Measurements from ENCODE around the gene IL11RA. TPM values are rescaled to one million over a fixed set of nuclear protein-coding genes. Genes with fewer than 3 reads are reported as not detected.

Gene IL11RA
- total and polyA plus RNA-seq, 2 of the 8 experiments (the other 6 are each of a cell fraction or from before 2014, with no cell fraction given), result 5.5 to 9.1 TPM

GRCh38 chr9:34665381-34666250, 13.6 kb downstream of the IL11RA start (continued):
- TF ChIP-seq TAF1 (IDR thresholded peaks at IDR 0.05; ENCODE audit: low read depth, low read length) (peak; percentile 82), TBP (IDR thresholded peaks at IDR 0.05; ENCODE audit: low read depth, low read length) (peak; percentile 55; the same call in 1 of the 2 replicates), ZNF274 (IDR thresholded peaks at IDR 0.05; ENCODE audit: borderline replicate concordance, extremely low read depth, low read length) (no peak), KDM5A (IDR thresholded peaks at IDR 0.05; ENCODE audit: low read length) (no peak), YY1 (IDR thresholded peaks at IDR 0.05; ENCODE audit: low read depth, low read length) (no peak), RBBP5 (IDR thresholded peaks at IDR 0.05; ENCODE audit: borderline replicate concordance, low read depth, low read length) (peak; percentile 69; the same call in 1 of the 2 replicates), CREB1 (IDR thresholded peaks at IDR 0.05) (peak; percentile 98), CEBPB (IDR thresholded peaks at IDR 0.05; ENCODE audit: low read depth, low read length) (peak; percentile 71)

Data from H1 (cell line).